EL (cell line): Measurements from ENCODE around the gene CYB561.

Source experiments
- DNase-seq: peaks from one replicate; pipeline ENCODE4 v3.0.0-alpha.2; 2016

CYB561 gene, protein sequence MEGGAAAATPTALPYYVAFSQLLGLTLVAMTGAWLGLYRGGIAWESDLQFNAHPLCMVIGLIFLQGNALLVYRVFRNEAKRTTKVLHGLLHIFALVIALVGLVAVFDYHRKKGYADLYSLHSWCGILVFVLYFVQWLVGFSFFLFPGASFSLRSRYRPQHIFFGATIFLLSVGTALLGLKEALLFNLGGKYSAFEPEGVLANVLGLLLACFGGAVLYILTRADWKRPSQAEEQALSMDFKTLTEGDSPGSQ

DNA sequence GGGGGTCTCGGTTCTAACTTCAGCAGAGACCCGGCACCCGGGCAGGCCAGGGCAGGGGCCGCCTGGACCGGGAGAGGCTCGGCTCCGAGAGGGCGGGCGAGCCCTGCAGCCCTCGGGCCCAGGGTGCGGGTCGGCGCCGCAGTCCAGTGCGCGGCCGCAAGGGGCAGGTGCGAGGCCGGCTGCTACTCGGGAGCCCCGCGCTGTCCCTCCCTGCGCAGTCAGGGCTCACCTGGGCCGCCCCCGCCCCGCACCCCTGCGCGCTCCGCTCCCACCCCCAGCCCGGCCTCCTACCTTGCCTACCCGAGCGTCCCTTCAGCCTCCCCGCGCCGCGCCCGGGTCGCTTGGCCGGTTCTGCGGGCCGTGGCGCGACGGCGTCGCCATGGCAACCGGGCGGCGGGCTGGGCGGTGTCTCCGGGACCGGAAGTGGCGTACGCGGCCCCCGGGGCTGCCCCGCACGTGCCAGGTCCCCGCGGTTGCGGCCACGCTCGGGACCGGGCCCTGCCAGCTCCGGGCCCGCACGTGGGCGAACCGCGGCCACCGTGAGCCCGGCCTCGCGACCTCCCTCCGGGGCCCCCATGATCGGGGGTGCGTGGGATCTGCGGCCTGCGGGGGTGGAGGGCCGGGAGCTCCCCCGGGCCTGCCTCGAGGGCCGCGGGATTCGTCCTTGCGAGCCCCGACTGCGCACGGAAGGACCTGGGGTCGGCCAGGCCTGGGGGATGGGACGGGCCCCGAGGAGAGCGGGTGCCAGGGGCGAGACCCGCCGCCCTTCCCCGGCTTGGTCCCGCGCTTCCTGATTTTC lies at the start of gene CYB561:
TSS of gene CYB561 (minus strand) at position 353 of the 799 bp plus-strand sequence. CDS start 8,759 bp downstream, outside the sequence.
- peak; percentile 72 for DNase-seq

DNA sequence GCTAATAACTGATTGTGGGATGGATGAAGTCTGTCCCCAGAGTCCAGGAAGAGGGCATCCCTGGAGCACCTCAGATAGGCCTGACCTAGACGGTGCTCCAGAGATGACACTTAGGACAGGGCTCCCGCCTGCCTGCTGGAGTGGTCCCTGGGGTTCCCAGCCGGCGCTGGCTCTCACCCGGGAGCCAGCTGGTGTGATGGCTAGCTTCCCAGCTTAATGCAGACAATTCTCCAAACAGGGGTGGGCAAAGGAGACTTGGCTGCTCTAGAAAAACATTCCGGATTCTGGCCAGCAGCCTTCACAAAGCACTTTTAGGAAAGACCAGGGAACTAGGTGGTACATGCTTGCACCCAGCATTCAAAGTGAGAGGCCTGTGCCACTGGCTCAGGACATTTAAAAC lies 49.4 kb upstream of the CYB561 start:
- DNase-seq, result no peak

DNA sequence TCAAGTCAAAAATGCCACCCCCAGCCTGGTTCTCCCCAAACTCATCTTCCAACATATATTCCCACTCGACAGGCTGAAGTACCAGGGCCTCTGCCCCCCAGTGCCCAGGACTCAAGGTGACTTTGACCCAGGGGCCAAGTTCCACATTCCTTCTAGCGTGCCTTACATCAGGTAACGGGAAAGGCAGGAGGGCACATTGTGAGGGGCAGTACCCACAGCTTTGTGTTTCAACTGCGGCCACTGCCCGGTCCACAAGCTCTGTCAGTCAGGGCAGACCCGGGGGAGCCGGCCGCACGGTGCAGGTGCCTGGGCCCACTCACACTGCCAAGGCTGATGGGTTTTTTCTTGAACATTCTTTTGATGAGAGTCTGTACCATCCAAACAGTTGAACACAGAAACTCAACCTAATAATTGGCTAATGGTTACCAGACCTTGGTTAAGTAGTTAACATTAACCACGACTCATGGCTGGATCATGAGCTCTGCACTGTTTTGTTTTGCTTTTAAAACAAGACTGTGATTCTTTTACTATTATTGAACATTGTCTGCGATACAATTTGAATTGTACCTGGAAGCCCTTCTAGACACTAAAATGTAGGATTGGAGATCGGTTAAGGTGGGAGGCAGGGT lies 48.3 kb upstream of the CYB561 start:
- no peak for DNase-seq

DNA sequence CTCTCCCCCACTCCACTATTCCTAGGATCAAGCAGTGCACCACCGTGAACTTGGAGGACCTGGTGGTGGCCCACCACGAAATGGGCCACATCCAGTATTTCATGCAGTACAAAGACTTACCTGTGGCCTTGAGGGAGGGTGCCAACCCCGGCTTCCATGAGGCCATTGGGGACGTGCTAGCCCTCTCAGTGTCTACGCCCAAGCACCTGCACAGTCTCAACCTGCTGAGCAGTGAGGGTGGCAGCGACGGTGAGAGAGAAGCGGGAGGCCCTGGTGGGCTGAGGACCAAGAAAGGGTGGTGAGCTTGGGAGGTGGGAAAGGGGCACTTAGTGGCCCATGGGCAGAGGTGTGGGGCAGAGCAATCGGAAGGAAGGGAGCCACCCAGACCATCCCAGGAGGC lies 47.3 kb upstream of the CYB561 start:
- no peak for DNase-seq

DNA sequence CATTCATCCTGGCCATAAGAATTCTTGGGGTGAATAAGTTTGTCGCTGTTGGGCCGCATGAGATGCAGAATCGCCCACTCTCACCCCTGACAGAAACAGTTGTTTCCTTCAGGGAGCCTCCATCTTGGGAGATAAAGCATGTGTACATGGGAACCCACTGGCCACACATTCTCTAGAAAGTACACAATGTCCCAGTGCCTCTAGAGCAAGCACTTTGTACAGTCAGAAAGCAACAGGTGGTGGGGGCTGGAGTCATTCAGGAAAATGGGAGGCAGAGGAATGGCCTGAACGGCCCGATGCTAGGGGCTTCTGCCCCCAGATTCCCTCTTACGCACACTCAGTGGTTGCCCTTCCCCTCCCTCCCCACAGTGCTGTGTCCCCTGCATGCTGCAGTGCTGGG lies 46.8 kb upstream of the CYB561 start:
- DNase-seq, result no peak

DNA sequence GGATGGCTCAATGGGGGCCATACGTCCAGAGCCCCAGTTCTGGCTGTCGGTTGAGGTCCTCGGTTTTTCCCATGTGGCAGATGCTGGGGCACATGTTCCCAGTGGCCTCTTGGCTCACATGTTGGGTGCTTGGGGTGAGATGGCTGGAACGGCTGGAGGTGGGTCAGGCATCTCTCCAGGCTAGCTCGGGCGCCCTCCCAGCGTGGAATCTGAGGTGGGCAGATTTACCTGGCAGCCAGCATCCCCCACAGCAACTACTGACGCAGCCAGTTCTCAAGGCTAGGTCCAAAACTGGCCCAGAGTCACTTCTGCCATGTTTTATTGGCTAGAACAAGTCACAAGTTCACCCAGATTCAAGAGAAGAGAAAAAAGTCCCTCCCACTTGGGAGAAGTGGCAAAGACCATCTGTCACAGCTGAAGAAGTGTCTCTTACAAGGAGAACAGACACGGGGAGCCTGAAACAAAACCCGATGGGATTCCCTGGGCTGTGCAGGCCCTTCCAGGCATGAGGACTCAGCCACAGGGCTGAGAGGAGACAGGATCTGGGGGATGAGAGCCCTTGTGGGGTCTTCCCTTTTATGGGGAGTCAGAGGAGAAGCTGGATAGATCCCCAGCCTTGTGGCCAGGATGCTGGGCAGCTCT lies 46.0 kb upstream of the CYB561 start:
- no peak for DNase-seq

DNA sequence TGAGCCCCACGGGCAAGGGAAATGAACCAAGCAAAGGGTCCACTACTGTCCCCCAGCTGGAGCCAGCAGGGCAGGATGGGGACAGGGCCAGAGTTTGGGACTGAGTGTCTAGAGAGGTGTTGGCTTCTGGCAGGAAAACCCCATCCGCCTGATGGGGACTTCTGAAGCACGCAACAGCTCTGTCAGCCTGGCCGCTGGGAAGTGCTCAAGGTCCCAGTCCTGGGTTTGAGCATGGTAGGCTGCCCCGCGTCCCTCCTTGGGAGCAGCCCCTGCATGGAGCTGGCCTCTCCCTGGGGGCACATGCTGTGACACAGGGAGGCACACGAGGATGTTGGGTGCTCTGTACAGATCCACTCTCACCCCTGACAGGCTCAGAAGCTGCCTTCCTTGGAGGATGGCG lies 45.3 kb upstream of the CYB561 start:
- no peak for DNase-seq

DNA sequence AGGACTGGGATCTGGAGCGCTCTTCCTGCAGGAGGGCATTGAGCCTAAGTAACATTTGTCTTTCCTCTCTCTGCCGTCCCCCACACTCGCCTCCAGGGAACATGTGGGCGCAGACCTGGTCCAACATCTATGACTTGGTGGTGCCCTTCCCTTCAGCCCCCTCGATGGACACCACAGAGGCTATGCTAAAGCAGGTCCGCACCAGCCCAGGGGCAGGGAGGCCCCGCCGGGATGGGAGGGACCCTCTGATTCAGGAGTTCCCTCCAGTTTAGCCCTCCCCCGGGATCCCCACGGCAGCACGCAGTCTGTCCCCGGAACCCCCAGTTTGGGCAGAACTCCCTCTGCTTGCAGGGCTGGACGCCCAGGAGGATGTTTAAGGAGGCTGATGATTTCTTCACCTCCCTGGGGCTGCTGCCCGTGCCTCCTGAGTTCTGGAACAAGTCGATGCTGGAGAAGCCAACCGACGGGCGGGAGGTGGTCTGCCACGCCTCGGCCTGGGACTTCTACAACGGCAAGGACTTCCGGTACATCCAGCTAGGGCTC lies 44.8 kb upstream of the CYB561 start:
- DNase-seq, result no peak

DNA sequence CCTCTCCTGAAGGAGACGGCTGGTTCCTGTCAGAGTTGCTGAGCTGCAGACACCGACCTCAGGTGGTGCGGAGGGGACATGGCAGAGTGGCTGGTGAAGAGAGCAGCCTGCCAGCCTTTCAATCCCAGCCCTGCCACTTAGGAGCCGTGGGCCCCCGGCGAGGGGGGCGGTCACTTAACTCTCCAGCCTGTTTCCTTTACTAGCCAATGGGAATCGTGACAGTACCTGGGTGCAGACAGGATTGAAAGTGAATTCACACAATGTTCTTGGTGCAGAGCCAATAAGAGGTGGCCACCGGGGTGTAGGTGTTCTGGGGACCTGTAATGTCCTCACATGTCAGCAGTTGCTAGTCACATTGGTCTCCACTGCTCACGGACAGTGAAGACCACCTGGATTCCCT lies 44.2 kb upstream of the CYB561 start:
- no peak for DNase-seq

DNA sequence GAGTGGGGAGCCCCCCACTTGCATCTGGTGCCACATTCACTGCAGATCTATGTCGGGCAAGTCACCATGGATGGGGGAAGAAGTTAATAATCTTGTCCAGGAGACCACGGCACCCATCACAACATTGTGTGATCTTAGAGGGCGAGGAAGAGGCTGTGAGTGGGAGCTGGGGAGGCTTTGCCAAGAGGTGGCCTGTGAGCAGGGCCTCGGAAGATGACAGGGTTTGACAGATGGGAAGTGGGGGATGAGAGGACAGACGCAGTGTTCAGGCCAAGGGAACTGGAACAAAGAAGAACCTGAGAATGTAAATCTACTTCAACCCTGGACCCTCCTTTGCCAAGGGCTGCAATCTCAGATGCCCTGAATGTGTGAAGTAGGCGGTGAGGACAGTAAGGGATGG lies 43.2 kb upstream of the CYB561 start:
- no peak for DNase-seq

DNA sequence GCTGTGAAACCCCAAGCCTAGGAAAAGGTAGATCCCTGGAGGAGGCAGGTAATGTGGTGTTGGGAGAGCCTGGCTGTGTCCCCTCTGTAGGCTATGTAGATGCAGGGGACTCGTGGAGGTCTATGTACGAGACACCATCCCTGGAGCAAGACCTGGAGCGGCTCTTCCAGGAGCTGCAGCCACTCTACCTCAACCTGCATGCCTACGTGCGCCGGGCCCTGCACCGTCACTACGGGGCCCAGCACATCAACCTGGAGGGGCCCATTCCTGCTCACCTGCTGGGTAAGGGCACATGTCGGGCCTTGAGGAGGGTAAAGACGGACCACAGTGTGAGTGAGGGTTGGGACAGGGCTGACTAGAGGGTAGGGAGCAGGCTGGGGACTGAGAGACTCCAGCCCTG lies 42.7 kb upstream of the CYB561 start:
- DNase-seq, result no peak

DNA sequence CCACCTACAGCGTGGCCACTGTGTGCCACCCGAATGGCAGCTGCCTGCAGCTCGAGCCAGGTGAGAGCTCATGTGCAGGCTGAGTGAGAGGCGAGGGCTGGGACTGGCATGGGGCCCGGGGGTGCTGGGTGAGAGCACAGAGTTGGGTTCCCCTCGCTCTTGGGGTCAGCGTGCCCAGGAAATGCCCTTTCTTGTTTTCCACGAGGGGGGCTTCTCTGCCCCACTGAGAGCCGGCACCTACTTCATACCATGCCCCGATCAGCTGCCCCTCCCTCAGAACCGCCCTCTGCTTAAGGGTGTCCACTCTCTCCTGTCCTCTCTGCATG lies 40.9 kb upstream of the CYB561 start:
- no peak for DNase-seq

DNA sequence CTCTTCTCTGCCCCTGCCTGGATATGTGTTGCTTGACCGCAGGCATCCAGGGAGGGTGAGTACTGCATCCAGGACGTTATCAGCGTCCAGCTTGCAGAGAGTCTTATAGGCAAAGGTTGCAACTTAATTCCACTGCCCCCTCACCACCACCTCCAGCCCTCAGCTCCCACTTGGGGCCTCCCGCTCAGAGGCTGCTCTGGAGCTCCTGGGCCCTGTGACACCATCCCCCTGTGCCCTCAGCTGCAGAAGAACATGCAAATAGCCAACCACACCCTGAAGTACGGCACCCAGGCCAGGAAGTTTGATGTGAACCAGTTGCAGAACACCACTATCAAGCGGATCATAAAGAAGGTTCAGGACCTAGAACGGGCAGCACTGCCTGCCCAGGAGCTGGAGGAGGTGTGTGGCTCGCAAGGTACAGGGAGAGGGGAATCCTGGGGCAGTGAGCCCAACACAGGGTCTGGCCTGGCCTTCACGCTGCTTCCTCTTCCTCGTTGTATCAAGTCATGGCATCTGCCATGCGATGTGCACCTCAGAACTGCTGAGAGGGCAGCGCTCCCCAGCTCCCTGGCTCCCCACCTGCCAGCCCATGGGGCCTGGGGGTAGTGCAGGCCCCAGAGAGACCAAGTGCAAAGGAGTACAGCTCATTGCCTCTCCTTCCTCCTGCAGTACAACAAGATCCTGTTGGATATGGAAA lies 40.4 kb upstream of the CYB561 start:
- no peak for DNase-seq

DNA sequence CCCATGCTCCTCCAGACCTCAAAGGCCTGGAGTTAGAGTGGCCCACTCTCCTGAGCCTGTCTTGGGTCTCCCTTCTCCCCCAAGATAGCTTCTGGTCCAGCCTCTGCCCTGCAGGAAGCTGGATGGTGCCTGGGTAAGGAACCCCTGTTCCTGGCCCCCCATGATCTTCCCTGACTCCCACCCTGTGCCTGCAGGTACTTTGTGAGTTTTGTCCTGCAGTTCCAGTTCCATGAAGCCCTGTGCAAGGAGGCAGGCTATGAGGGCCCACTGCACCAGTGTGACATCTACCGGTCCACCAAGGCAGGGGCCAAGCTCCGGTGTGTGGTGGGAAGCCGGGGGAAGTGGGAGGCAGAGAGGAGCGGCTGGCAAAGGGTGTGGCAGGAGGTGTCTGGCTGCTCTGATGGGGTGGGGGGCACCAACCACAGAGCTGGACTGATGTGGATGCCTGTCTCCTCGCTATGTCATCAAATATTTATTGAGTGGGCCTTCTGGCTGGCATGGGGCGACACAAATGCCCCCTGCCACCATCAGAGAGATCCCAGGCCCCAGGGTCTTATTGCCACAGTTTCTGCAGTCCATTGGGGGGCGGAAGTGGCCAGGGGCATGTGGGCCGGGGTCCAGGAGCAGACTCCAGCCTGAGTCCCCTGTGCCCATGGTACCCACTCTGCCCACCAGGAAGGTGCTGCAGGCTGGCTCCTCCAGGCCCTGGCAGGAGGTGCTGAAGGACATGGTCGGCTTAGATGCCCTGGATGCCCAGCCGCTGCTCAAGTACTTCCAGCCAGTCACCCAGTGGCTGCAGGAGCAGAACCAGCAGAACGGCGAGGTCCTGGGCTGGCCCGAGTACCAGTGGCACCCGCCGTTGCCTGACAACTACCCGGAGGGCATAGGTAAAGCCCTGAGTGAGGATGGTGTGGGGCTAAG lies 37.8 kb upstream of the CYB561 start:
- DNase-seq, result no peak

DNA sequence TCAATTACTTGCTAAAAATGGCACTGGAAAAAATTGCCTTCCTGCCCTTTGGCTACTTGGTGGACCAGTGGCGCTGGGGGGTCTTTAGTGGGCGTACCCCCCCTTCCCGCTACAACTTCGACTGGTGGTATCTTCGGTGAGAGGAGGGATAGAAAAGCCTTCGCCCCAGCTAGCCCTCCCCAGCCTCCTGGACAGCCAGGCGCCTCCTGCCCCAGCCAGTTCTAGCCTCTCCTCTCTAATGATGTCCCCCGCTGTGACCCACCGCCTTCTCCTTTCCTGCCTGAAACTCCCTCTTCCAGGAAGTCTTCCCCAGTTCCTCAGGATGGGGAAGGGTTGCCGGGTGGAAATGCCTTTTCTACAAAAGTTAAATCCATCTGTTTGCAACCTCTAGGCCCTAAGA lies 36.9 kb upstream of the CYB561 start:
- no peak for DNase-seq

DNA sequence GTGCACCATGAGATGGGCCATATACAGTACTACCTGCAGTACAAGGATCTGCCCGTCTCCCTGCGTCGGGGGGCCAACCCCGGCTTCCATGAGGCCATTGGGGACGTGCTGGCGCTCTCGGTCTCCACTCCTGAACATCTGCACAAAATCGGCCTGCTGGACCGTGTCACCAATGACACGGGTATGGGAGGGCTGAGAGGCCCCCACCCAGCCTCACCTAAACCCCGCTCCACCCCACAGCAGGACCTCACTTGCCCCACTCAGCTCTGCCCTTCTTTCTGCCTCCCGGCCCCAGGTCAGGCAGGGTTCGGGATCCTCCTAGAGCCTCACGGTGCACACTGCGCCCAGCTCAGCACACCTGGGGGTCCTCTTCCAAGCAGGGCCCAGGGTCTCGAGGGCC lies 36.4 kb upstream of the CYB561 start:
- DNase-seq, result no peak

DNA sequence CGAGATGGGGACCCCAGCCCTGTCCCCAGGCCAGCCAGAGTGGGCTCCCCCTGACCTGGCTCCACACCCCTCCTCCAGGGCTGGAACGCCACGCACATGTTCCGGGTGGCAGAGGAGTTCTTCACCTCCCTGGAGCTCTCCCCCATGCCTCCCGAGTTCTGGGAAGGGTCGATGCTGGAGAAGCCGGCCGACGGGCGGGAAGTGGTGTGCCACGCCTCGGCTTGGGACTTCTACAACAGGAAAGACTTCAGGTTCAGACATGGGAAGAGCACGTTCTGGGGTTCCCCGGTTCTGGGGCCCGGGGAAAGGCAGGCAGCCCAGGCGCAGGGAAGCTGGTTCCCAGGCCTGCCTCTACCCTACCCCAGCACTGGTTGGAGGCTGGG lies 35.4 kb upstream of the CYB561 start:
- DNase-seq, result no peak

DNA sequence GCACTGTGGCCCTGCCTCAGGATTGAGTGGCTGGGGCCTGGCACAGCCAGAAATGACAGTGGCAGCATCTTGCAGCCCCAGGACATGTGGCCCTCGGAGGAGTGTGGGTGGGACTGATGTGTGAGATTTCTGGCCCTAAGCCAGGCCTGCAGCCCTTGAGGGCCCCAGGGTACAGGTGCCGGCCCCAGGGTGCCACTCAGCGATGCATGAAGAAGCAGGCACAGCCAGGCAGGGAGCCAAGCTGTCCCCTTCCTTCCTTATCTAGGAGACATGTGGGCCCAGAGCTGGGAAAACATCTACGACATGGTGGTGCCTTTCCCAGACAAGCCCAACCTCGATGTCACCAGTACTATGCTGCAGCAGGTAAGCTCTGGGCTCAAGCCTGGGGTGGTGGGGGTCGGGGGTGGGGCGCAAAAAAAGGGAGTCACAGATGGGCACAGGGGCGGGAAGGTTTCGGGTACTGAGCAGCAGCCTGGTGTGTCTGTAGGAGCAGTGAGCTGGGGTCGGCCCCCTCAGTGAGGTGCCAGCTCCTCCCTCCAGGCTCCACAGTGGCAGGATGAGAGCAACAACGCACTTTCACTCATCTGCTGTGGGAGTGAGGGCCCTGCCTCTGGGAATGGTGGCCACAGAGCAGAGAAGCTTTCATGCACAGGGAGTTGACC lies 34.9 kb upstream of the CYB561 start:
- DNase-seq, result no peak

DNA sequence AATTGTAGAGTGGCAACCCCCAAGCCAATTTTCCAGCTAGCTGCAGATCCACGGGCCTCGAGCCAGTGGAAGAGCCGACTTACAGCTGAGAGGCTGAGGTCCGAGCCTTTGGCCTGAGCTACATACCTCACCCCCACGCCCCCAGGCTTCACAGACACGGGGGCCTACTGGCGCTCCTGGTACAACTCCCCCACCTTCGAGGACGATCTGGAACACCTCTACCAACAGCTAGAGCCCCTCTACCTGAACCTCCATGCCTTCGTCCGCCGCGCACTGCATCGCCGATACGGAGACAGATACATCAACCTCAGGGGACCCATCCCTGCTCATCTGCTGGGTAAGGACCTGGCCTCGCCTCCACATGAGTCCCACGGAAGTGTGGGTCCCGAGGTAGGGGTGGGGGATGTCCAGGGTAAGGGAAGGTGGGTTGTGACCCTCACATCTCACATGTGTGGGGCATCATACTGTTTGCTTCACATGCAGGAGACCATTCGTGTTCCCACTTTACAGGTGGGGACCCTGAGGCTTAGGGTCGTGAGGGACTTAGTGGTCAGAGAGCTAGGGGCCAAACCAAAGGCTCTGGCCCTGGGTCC lies 34.2 kb upstream of the CYB561 start:
- DNase-seq, result no peak

DNA sequence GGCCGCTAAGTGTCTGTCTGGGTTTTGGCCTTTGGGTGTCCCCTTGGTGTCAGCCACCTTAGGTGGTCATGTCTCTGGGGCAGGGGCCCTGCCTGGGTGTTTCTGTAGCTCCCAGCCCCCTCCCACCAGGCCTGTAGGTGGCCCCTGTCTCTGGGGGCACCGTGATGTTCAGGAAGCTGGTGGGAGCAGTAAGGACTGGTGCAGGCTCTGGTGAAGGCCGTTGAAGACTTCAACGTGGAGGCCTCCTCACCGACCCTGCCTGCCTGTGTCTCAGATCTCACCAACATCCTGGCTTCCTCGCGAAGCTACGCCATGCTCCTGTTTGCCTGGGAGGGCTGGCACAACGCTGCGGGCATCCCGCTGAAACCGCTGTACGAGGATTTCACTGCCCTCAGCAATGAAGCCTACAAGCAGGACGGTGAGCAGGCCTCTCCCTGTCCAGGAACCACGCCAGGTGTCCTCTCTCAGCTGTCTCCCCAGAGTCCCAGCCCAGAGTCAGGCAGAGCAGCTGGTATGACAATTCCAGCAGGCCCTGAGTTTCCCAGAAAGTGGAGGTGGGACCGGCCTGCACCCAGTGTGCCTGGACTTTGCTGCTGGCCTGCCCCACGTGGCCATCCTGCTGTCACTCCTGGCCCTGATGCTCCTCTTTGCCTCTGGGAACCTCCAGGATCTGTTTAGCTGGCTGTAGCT lies 33.5 kb upstream of the CYB561 start:
- no peak for DNase-seq
